ENCODE results near the gene GJA1.
"Not testable (repeated sequence)": the region's sequence is repeated elsewhere in the genome, so short reads cannot be mapped to it uniquely, and the experiment has no call there.

The GJA1 gene

DNA sequence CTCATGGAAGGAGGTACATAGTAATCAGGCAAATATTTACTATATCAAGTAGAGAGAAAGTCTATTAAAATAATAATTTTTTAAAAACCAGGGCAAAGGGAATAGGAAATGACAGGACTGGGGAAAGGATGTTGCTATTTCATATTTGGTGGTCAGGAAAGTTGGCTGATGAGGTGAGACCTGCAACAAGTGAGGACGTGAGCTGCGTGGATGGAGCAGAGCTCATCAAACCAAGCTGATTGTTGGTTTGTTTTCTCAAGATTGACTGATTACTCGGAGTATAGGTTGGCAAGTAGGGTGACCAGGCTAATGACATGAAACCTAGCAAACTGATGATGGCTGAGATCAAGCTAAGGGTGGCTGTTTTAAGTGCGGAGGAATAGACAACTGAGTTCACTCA is 6.0 kb downstream of the GJA1 start:
- TF ChIP-seq CTCF (conservative IDR thresholded peaks at IDR 0.05; ENCODE audit: low read length): no peak
- TF ChIP-seq EZH2phosphoT487 (IDR thresholded peaks at IDR 0.05; ENCODE audit: borderline replicate concordance): no peak
- no peaks in the 10 kb centered on the region for H4K20me1 ChIP-seq (ENCODE audit: insufficient read depth, low read length, poor library complexity, severe bottlenecking)
- H3K79me2 ChIP-seq (ENCODE audit: insufficient read depth, low read length): no peaks in the 10 kb centered on the region
- no peak overlapping the region for H3K4me2 ChIP-seq (ENCODE audit: low read depth, low read length, poor library complexity, severe bottlenecking)
- H3K9me2 ChIP-seq (replicated peaks; ENCODE audit: low read depth, low read length): no peaks in the 10 kb centered on the region
- no peaks in the 10 kb centered on the region for H3K4me1 ChIP-seq (ENCODE audit: insufficient read depth, low read length, poor library complexity, severe bottlenecking)
- H3K9ac ChIP-seq (ENCODE audit: low read depth, low read length, poor library complexity, severe bottlenecking): no peak overlapping the region
- H3F3A ChIP-seq (ENCODE audit: low read depth): no peaks in the 10 kb centered on the region
- H3K4me3 ChIP-seq (ENCODE audit: low read length, poor library complexity, severe bottlenecking): no peak overlapping the region
- no peaks in the 10 kb centered on the region for H3K27me3 ChIP-seq (ENCODE audit: insufficient read depth, low read length, poor library complexity, severe bottlenecking)
- no peaks in the 10 kb centered on the region for H3K9me3 ChIP-seq (ENCODE audit: insufficient read depth, low read depth, low read length)
- H2AFZ ChIP-seq (ENCODE audit: low read length): no peak overlapping the region
- H3K36me3 ChIP-seq (ENCODE audit: insufficient read depth, low read length): no peaks in the 10 kb centered on the region

GRCh38 chr6:121442576-121442975 is 7.1 kb downstream of the GJA1 start:
- Histone ChIP-seq H4K20me1 (ENCODE audit: insufficient read depth, low read length, poor library complexity, severe bottlenecking) (no peaks in the 10 kb centered on the region), H3K9me2 (replicated peaks; ENCODE audit: low read depth, low read length) (no peaks in the 10 kb centered on the region), H3K4me2 (ENCODE audit: low read depth, low read length, poor library complexity, severe bottlenecking) (no peak overlapping the region), H3K9me3 (ENCODE audit: insufficient read depth, low read depth, low read length) (no peaks in the 10 kb centered on the region), H3K9ac (ENCODE audit: low read depth, low read length, poor library complexity, severe bottlenecking) (no peak overlapping the region), H3K36me3 (ENCODE audit: insufficient read depth, low read length) (no peaks in the 10 kb centered on the region), H2AFZ (ENCODE audit: low read length) (no peak overlapping the region), H3K4me1 (ENCODE audit: insufficient read depth, low read length, poor library complexity, severe bottlenecking) (no peaks in the 10 kb centered on the region), H3K27me3 (ENCODE audit: insufficient read depth, low read length, poor library complexity, severe bottlenecking) (no peaks in the 10 kb centered on the region), H3K4me3 (ENCODE audit: low read length, poor library complexity, severe bottlenecking) (no peak overlapping the region), H3K79me2 (ENCODE audit: insufficient read depth, low read length) (no peaks in the 10 kb centered on the region), H3F3A (ENCODE audit: low read depth) (no peaks in the 10 kb centered on the region)
- TF ChIP-seq EZH2phosphoT487 (IDR thresholded peaks at IDR 0.05; ENCODE audit: borderline replicate concordance) (no peak), CTCF (conservative IDR thresholded peaks at IDR 0.05; ENCODE audit: low read length) (no peak)

DNA sequence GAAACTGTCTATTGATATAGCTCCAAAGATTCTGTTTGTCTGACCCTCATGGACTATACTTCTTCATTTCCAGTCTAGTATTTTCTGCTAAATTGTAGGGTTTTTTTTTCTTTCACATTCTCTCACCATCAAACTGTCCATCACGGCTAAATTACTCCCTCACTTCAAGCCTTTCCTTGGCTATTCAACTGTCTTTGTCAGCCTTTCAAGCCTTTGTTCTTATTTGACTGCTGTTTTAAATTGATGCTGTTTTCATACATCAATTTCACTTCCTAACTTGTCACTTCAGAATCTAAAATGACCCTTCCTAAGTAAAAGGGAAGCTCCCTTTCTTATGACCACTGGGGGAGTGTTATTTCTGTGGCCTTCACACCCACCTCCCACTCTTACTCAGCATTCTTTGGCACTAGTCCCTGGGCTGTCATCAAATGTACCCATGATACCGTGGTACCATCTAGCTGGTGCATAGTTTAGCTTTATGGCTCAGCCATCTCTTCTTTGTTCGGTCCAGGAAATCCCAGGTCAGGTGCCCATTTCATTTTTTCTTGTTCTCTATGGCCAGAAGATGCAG is 8.6 kb downstream of the GJA1 start:
- Histone ChIP-seq H3K79me2 (ENCODE audit: insufficient read depth, low read length) (no peaks in the 10 kb centered on the region), H3K27me3 (ENCODE audit: insufficient read depth, low read length, poor library complexity, severe bottlenecking) (no peaks in the 10 kb centered on the region), H3K36me3 (ENCODE audit: insufficient read depth, low read length) (no peaks in the 10 kb centered on the region), H3K9me3 (ENCODE audit: insufficient read depth, low read depth, low read length) (no peaks in the 10 kb centered on the region), H3K9ac (ENCODE audit: low read depth, low read length, poor library complexity, severe bottlenecking) (no peak overlapping the region), H3F3A (ENCODE audit: low read depth) (no peaks in the 10 kb centered on the region), H3K4me2 (ENCODE audit: low read depth, low read length, poor library complexity, severe bottlenecking) (no peak overlapping the region), H4K20me1 (ENCODE audit: insufficient read depth, low read length, poor library complexity, severe bottlenecking) (no peaks in the 10 kb centered on the region), H3K4me3 (ENCODE audit: low read length, poor library complexity, severe bottlenecking) (no peak overlapping the region), H3K9me2 (replicated peaks; ENCODE audit: low read depth, low read length) (no peaks in the 10 kb centered on the region), H3K4me1 (ENCODE audit: insufficient read depth, low read length, poor library complexity, severe bottlenecking) (no peaks in the 10 kb centered on the region), H2AFZ (ENCODE audit: low read length) (no peak overlapping the region)
- TF ChIP-seq CTCF (conservative IDR thresholded peaks at IDR 0.05; ENCODE audit: low read length) (no peak), EZH2phosphoT487 (IDR thresholded peaks at IDR 0.05; ENCODE audit: borderline replicate concordance) (no peak)

- not testable (repeated sequence) for H3K79me2 ChIP-seq (ENCODE audit: insufficient read depth, low read length); H3F3A ChIP-seq (ENCODE audit: low read depth); H3K4me2 ChIP-seq (ENCODE audit: low read depth, low read length, poor library complexity, severe bottlenecking); H3K9ac ChIP-seq (ENCODE audit: low read depth, low read length, poor library complexity, severe bottlenecking); H4K20me1 ChIP-seq (ENCODE audit: insufficient read depth, low read length, poor library complexity, severe bottlenecking); H2AFZ ChIP-seq (ENCODE audit: low read length); H3K9me2 ChIP-seq (replicated peaks; ENCODE audit: low read depth, low read length); H3K9me3 ChIP-seq (ENCODE audit: insufficient read depth, low read depth, low read length); H3K36me3 ChIP-seq (ENCODE audit: insufficient read depth, low read length); H3K27me3 ChIP-seq (ENCODE audit: insufficient read depth, low read length, poor library complexity, severe bottlenecking); H3K4me3 ChIP-seq (ENCODE audit: low read length, poor library complexity, severe bottlenecking); H3K4me1 ChIP-seq (ENCODE audit: insufficient read depth, low read length, poor library complexity, severe bottlenecking)
These were observed 11.3 kb downstream of the GJA1 start for GRCh38 chr6:121446705-121447104.

- not testable (repeated sequence) for H2AFZ ChIP-seq (ENCODE audit: low read length); H3K4me1 ChIP-seq (ENCODE audit: insufficient read depth, low read length, poor library complexity, severe bottlenecking); H3K36me3 ChIP-seq (ENCODE audit: insufficient read depth, low read length); H3K9me2 ChIP-seq (replicated peaks; ENCODE audit: low read depth, low read length); H3K27me3 ChIP-seq (ENCODE audit: insufficient read depth, low read length, poor library complexity, severe bottlenecking); H3F3A ChIP-seq (ENCODE audit: low read depth); H3K79me2 ChIP-seq (ENCODE audit: insufficient read depth, low read length); H3K4me3 ChIP-seq (ENCODE audit: low read length, poor library complexity, severe bottlenecking); H4K20me1 ChIP-seq (ENCODE audit: insufficient read depth, low read length, poor library complexity, severe bottlenecking); H3K9me3 ChIP-seq (ENCODE audit: insufficient read depth, low read depth, low read length); H3K4me2 ChIP-seq (ENCODE audit: low read depth, low read length, poor library complexity, severe bottlenecking); H3K9ac ChIP-seq (ENCODE audit: low read depth, low read length, poor library complexity, severe bottlenecking)
These were observed 12.3 kb downstream of the GJA1 start for GRCh38 chr6:121447746-121448145.
